Breast epithelium (tissue), 4 donors: ENCODE results near the gene PLA2G2F. TPM values are rescaled to one million over a fixed set of nuclear protein-coding genes. Genes with fewer than 3 reads are reported as not detected.

Source experiments
- DNase-seq, 2 donors: peaks; one replicate each; pipeline ENCODE4 v3.0.0-alpha.2; 2019; ENCODE audit warnings: low spot score in 2 of 2
- H3K27ac ChIP-seq, 2 donors: fragments of 200-600 bp; sonication (generic) in 1 of 2; one replicate each; pipeline ENCODE4 v1.5.1; 2016 to 2019; ENCODE audit warnings: mild to moderate bottlenecking in 1 of 2
- H3K27me3 ChIP-seq, 2 donors: fragments of 200-600 bp; sonication (generic) in 1 of 2; one replicate each; pipeline versions ENCODE4 v1.5.1 to v1.6.0; 2017 to 2019; ENCODE audit warnings: control low read depth in 1 of 2, mild to moderate bottlenecking in 1 of 2
- H3K36me3 ChIP-seq: fragments of 200-600 bp; one replicate; pipeline ENCODE4 v1.5.1; 2019
- H3K4me1 ChIP-seq, 2 donors: fragments of 200-600 bp; sonication (generic); one replicate each; pipeline ENCODE4 v1.5.1; 2016 to 2019; ENCODE audit warnings: control low read depth in 1 of 2
- H3K4me3 ChIP-seq, 3 donors: fragments of 200-600 bp; sonication (generic); 1 replicate in 2 of 3; 2 replicates in 1 of 3; pipeline ENCODE4 v1.5.1; 2016 to 2019; ENCODE audit warnings: mild to moderate bottlenecking in 3 of 3, moderate library complexity in 2 of 3
- H3K9me3 ChIP-seq, 2 donors: fragments of 200-600 bp; sonication (generic) in 1 of 2; one replicate each; pipeline ENCODE4 v1.5.1; 2016 to 2019; ENCODE audit warnings: control low read depth in 1 of 2
- CTCF ChIP-seq, 3 donors: fragments of 450-650 bp; IDR thresholded peaks; one replicate each; pipeline ENCODE4 v1.5.1; 2016 to 2017; ENCODE audit warnings: antibody characterized with exemption in 3 of 3, mild to moderate bottlenecking in 3 of 3, moderate library complexity in 3 of 3
- POLR2A ChIP-seq: fragments of 450-650 bp; IDR thresholded peaks from one replicate; pipeline ENCODE4 v1.6.1; 2016; ENCODE audit warnings: antibody characterized with exemption, mild to moderate bottlenecking, moderate library complexity
- POLR2AphosphoS5 ChIP-seq, 3 donors: sonication (generic); formaldehyde crosslinking; IDR thresholded peaks; one replicate each; pipeline ENCODE4 v1.6.1; 2017; ENCODE audit warnings: antibody characterized with exemption in 3 of 3
- intact Hi-C: fragments of 100-400 bp; cut with DNase I; formaldehyde crosslinking; loops from one replicate; pipeline ENCODE4 v1.15.1; 2023; ENCODE audit warnings: low total_unique reads
- total RNA-seq, 3 donors: library from RNA; depleted of rRNA; stranded (reverse); fragments of >200 nt; gene quantifications; one replicate each; pipeline ENCODE4 v1.1.0, GENCODE V29; 2016

The PLA2G2F gene
- total RNA-seq, 3 donors from 2014 or later = not detected

DNA sequence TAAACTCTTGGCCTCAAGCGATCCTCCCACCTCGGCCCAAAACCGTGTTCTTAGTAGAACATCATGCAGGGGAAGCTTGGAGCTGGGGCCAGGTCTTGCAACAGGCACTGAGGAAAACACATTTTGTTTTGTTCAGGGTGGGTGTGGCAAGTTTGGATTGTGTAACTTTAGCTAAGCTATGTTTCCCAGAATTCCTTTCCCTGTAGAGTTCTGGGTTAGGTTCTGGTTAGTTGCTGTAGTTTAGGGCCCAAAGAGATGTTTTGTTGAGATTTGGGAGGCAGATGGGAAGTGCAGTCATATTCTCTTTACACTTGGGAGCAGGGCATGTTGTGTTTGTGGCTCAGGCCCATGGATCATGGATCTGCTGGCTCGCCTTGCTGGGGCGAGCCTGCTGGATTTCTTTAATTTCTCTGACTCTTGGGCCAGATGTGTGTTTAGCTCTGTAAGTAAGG lies 45.2 kb upstream of the PLA2G2F start:
- peak overlapping the region; percentile 71 to 78 for H3K27ac ChIP-seq
- peak in 1 of 2 donors; percentile 53 for DNase-seq

DNA sequence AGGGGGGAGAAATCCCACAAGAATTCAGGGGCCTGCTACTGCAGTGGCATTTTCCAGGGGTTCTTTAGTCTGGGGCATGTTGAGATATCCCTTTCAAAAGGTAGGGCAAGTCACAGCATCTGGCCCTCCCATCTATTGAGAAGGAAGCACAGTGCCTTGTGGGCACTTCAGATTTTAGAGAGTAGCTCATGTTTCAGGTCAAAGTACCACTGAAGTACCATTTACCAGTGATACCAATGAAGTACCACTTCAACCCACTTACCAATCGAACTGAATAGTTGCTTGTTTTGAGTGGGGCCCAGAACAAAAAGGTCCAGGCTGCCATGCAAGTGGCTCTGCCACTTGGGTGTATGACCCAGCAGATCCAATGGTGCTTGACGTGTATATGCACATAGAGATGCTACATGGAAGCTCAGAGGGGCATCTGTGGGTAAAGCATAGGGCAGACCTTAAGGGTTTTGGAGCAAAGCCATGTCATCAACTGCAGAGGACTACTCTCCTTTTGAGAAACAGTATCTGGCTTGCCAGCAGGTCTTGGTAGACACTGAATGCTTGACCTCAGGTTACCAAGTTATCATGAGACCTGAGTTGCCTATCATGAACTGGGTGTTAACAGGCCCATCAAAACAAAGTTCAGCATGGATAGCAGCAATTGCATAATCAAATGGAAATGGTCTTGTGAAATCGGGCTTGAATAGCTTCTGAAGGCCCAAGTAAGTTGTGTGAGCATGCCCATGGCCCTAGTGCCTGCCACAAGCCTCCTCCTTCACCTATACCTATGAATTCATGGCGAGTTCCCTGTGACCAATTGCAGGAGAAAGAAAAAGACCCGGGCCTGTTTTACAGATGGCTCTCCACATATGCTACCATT lies 43.3 kb upstream of the PLA2G2F start:
- Histone ChIP-seq H3K4me3 (no peak overlapping the region), H3K4me1 (no peaks in the 10 kb centered on the region), H3K27me3 (no peaks in the 10 kb centered on the region), H3K27ac (peak overlapping the region in 1 of 2 donors; percentile 78), H3K36me3 (no peaks in the 10 kb centered on the region), H3K9me3 (peaks cover 0 to 3% of the 10 kb centered on the region in 2 donors)
- DNase-seq = no peak
- TF ChIP-seq CTCF (IDR thresholded peaks at IDR 0.05) = no peak
- no peak for TF ChIP-seq POLR2AphosphoS5 (IDR thresholded peaks at IDR 0.05)
- no peak for TF ChIP-seq POLR2A
- intact Hi-C loops = no loop called here

More for the DNA sequence above, 45.2 kb upstream of the PLA2G2F start:
- intact Hi-C loops = no loop called here
- Histone ChIP-seq H3K36me3 (no peaks in the 10 kb centered on the region), H3K9me3 (peaks cover 0 to 3% of the 10 kb centered on the region in 2 donors), H3K27me3 (no peaks in the 10 kb centered on the region), H3K4me3 (no peak overlapping the region), H3K4me1 (no peaks in the 10 kb centered on the region)
- TF ChIP-seq POLR2AphosphoS5 (IDR thresholded peaks at IDR 0.05) (peak in 2 of 3 donors; percentile 67 to 80), POLR2A (no peak), CTCF (IDR thresholded peaks at IDR 0.05) (no peak)

DNA sequence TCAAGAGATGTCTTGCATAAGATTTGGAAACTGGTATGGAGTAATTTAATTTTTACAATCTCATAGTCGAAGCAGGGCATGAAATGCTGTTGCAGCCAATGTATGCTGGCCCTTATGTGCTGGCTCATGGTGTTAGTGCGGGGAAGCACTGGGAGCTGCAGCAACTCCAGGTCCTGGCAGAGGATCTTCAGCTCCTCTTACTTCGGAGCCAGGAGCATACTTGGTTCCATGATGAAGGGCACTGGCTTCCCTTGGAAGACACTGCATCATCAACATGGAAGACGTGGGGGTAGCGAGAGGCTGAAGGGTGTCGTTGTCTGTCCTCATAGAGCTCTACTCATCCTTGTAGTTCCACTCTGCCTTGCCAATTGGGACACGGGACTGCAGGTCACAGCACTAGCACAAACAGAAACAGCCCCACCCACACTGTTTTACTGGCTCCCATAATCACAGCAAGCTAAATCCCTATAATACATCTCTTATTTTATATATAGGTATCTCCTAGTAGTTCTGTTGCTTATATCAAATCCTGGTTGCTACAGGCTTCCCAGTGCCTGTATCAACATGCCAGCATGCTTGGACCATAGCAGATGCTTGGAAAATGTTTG lies 42.2 kb upstream of the PLA2G2F start:
- Histone ChIP-seq H3K36me3 (no peaks in the 10 kb centered on the region), H3K27me3 (no peaks in the 10 kb centered on the region), H3K27ac (no peak overlapping the region), H3K4me1 (no peaks in the 10 kb centered on the region), H3K9me3 (peaks cover 0 to 3% of the 10 kb centered on the region in 2 donors), H3K4me3 (no peak overlapping the region)
- TF ChIP-seq POLR2A (no peak), POLR2AphosphoS5 (IDR thresholded peaks at IDR 0.05) (no peak), CTCF (IDR thresholded peaks at IDR 0.05) (no peak)
- DNase-seq = no peak
- intact Hi-C loops = no loop called here

DNA sequence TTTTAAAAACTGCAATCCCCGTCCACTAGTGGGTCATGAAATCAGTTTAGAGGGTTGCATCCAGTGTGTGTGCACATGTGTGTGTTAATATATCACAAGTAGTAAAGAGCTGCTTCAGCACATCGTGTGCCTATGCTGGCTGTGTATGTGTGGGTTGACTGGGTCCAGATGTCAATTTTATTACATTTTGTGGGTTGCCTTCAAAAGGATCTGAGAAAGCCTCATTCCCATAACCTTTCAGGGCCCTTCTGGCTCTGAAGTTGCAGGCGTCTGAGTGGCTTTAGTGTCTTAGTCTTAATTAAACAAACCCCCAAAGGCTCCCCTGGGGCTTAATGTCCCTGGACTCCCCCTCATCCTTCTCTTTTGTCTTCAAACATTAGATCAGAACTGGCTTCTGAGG lies 39.6 kb upstream of the PLA2G2F start:
- Histone ChIP-seq H3K9me3 (peaks cover 0 to 3% of the 10 kb centered on the region in 2 donors), H3K27me3 (no peaks in the 10 kb centered on the region), H3K4me1 (no peaks in the 10 kb centered on the region), H3K4me3 (no peak overlapping the region), H3K27ac (no peak overlapping the region), H3K36me3 (no peaks in the 10 kb centered on the region)
- TF ChIP-seq POLR2AphosphoS5 (IDR thresholded peaks at IDR 0.05) (no peak), POLR2A (no peak), CTCF (IDR thresholded peaks at IDR 0.05) (no peak)
- DNase-seq = no peak
- intact Hi-C loops = no loop called here
